Suprapubic skin (tissue), 4 donors: ENCODE data around the gene MAP2K5. TPM values are rescaled to one million over a fixed set of nuclear protein-coding genes. Genes with fewer than 3 reads are reported as not detected.

ENCODE experiments used
- DNase-seq, 2 donors: peaks; one replicate each; pipeline ENCODE4 v3.0.0-alpha.2; 2019; ENCODE audit warnings: low spot score in 2 of 2
- H3K27ac ChIP-seq: fragments of 200-600 bp; sonication (generic); one replicate; pipeline ENCODE4 v1.5.1; 2019
- H3K27me3 ChIP-seq: fragments of 200-600 bp; sonication (generic); one replicate; pipeline ENCODE4 v1.5.1; 2019
- H3K36me3 ChIP-seq: fragments of 200-600 bp; sonication (generic); one replicate; pipeline ENCODE4 v1.5.1; 2019
- H3K4me1 ChIP-seq: fragments of 200-600 bp; sonication (generic); one replicate; pipeline ENCODE4 v1.5.1; 2019
- H3K4me3 ChIP-seq: fragments of 200-600 bp; sonication (generic); one replicate; pipeline ENCODE4 v1.5.1; 2019; ENCODE audit warnings: mild to moderate bottlenecking
- H3K9me3 ChIP-seq: fragments of 200-600 bp; sonication (generic); one replicate; pipeline ENCODE4 v1.5.1; 2019
- CTCF ChIP-seq, 2 donors: fragments of 200-600 bp in 1 of 2; fragments of 450-650 bp in 1 of 2; sonication (generic) in 1 of 2; IDR thresholded peaks; one replicate each; pipeline ENCODE4 v1.5.1; 2016 to 2019; ENCODE audit warnings: antibody characterized with exemption in 2 of 2, mild to moderate bottlenecking in 1 of 2, moderate library complexity in 1 of 2
- EP300 ChIP-seq: sonication (generic); formaldehyde crosslinking; IDR thresholded peaks from one replicate; pipeline ENCODE4 v1.6.1; 2017; ENCODE audit warnings: antibody characterized with exemption
- POLR2A ChIP-seq, 2 donors: fragments of 450-650 bp; IDR thresholded peaks; one replicate each; pipeline ENCODE4 v1.6.1; 2017; ENCODE audit warnings: antibody characterized with exemption in 2 of 2, mild to moderate bottlenecking in 2 of 2, moderate library complexity in 2 of 2
- POLR2AphosphoS5 ChIP-seq, 3 donors: sonication (generic); formaldehyde crosslinking; IDR thresholded peaks; one replicate each; pipeline ENCODE4 v1.6.1; 2017; ENCODE audit warnings: antibody characterized with exemption in 3 of 3
- WGBS: methylation state at CpG from one replicate; pipeline ENCODE4 v1.1.5; 2018; 5-methylcytosine and 5-hydroxymethylcytosine counted together
- total RNA-seq, 4 donors: library from RNA; depleted of rRNA; stranded (reverse); fragments of >200 nt; gene quantifications; one replicate each; pipeline ENCODE4 v1.1.0, GENCODE V29; 2016

MAP2K5 gene
- total RNA-seq, 4 donors from 2014 or later, result 9.5 to 18.5 (median 10.2) TPM

- Histone ChIP-seq H3K4me1 (peaks cover 76% of the 10 kb centered on the region), H3K4me3 (no peak overlapping the region), H3K27ac (no peak overlapping the region), H3K36me3 (no peaks in the 10 kb centered on the region), H3K27me3 (peaks cover 98% of the 10 kb centered on the region), H3K9me3 (no peaks in the 10 kb centered on the region)
- no peak for DNase-seq
- TF ChIP-seq EP300, result no peak
- no peak for TF ChIP-seq POLR2A (IDR thresholded peaks at IDR 0.05)
- no peak for TF ChIP-seq POLR2AphosphoS5 (IDR thresholded peaks at IDR 0.05)
- TF ChIP-seq CTCF (IDR thresholded peaks at IDR 0.05), result no peak
Observed at GRCh38 chr15:67831363-67831762, 288.9 kb downstream of the MAP2K5 start.

DNA sequence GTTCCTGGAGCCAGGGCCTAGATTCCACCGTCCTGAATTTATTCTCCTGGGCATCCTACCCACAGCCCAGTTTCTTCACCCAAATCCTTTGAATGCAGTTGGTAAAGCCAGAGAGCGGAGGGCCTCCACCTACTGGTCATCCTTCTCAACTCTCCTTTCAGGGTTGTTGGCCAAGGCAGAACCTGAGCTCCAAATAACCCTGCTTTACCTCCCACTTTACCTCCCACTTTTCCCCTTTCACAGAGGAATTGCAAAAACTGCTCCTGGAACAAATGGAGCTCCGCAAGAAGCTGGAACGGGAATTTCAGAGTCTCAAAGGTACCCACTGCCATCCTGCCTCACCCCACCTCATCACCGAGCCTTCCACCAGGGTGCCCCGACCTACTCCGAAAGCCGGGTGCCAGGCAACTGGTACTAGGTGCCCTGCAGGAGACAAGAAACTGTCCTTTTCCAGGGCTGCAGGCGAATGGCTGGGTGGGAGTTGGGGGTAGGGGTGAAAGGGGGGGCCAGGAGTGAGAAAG is 289.6 kb downstream of the MAP2K5 start:
- no peak overlapping the region for H3K27ac ChIP-seq
- 63% methylated on average over 9 of the region's 9 CpGs for WGBS
- peaks cover 69% of the 10 kb centered on the region for H3K4me1 ChIP-seq
- H3K27me3 ChIP-seq, result peaks cover 90% of the 10 kb centered on the region
- H3K9me3 ChIP-seq, result no peaks in the 10 kb centered on the region
- H3K36me3 ChIP-seq, result no peaks in the 10 kb centered on the region
- no peak for DNase-seq
- TF ChIP-seq EP300, result no peak
- TF ChIP-seq POLR2A (IDR thresholded peaks at IDR 0.05), result no peak
- no peak for TF ChIP-seq CTCF (IDR thresholded peaks at IDR 0.05)
- no peak for TF ChIP-seq POLR2AphosphoS5 (IDR thresholded peaks at IDR 0.05)
- no peak overlapping the region for H3K4me3 ChIP-seq

GRCh38 chr15:67832897-67833709 is 290.6 kb downstream of the MAP2K5 start:
- Histone ChIP-seq H3K27ac (no peak overlapping the region), H3K27me3 (peaks cover 80% of the 10 kb centered on the region), H3K4me3 (peak overlapping the region; percentile 51), H3K4me1 (peaks cover 59% of the 10 kb centered on the region), H3K36me3 (no peaks in the 10 kb centered on the region), H3K9me3 (no peaks in the 10 kb centered on the region)
- no peak for DNase-seq
- 11% methylated on average over 32 of the region's 32 CpGs for WGBS
- TF ChIP-seq EP300 (no peak), POLR2AphosphoS5 (IDR thresholded peaks at IDR 0.05) (no peak), POLR2A (IDR thresholded peaks at IDR 0.05) (no peak), CTCF (IDR thresholded peaks at IDR 0.05) (no peak)

- peak; percentile 20 to 35 for TF ChIP-seq CTCF (IDR thresholded peaks at IDR 0.05)
- no peak for TF ChIP-seq POLR2AphosphoS5 (IDR thresholded peaks at IDR 0.05)
- H3K27me3 ChIP-seq, result peaks cover 72% of the 10 kb centered on the region
- H3K36me3 ChIP-seq, result no peaks in the 10 kb centered on the region
- no peak overlapping the region for H3K27ac ChIP-seq
- peak overlapping the region; percentile 51 for H3K4me3 ChIP-seq
- no peaks in the 10 kb centered on the region for H3K9me3 ChIP-seq
- WGBS, result 4% methylated on average over 22 of the region's 44 CpGs
- peak in 1 of 2 donors; percentile 63 for DNase-seq
- H3K4me1 ChIP-seq, result peaks cover 58% of the 10 kb centered on the region
Observed at GRCh38 chr15:67833710-67834511, 291.4 kb downstream of the MAP2K5 start.
